Hematopoietic multipotent progenitor cell treated with erythropoietin and hydrocortisone succinate and interleukin-3 and kit ligand, for 15 days (in vitro differentiated cells): Measurements from ENCODE around the gene DMRT1.

Source experiments
- DNase-seq: peaks from one replicate; pipeline ENCODE4 v3.0.0-alpha.2; 2015; ENCODE audit warnings: low spot score

The DMRT1 gene

GRCh38 chr9:841371-842209, at the start of gene DMRT1:
Gene DMRT1, plus strand, starts transcription at chr9:841697. Its CDS starts 142 bp downstream, at chr9:841839.
- DNase-seq, result no peak

GRCh38 chr9:792331-793260, 48.9 kb upstream of the DMRT1 start:
- DNase-seq, result no peak

GRCh38 chr9:794386-794785, 47.1 kb upstream of the DMRT1 start:
- DNase-seq, result no peak

GRCh38 chr9:795869-796268, 45.6 kb upstream of the DMRT1 start:
- DNase-seq, result no peak

- no peak for DNase-seq
Measured at GRCh38 chr9:800591-801150, 40.8 kb upstream of the DMRT1 start.

- DNase-seq, result no peak
Measured at GRCh38 chr9:801399-802071, 40.0 kb upstream of the DMRT1 start.

GRCh38 chr9:804026-804425, 37.5 kb upstream of the DMRT1 start:
- DNase-seq, result no peak

- no peak for DNase-seq
Measured at GRCh38 chr9:805151-805550, 36.3 kb upstream of the DMRT1 start.

GRCh38 chr9:806285-807156, 35.0 kb upstream of the DMRT1 start:
- DNase-seq, result no peak

- no peak for DNase-seq
Measured at GRCh38 chr9:811106-811531, 30.4 kb upstream of the DMRT1 start.

- no peak for DNase-seq
Measured at GRCh38 chr9:818958-819357, 22.5 kb upstream of the DMRT1 start.

GRCh38 chr9:826500-827280, 14.8 kb upstream of the DMRT1 start:
- no peak for DNase-seq

- DNase-seq, result no peak
Measured at GRCh38 chr9:840343-840742, 1.2 kb upstream of the DMRT1 start.

GRCh38 chr9:842635-843426, 1.3 kb downstream of the DMRT1 start:
- no peak for DNase-seq

- no peak for DNase-seq
Measured at GRCh38 chr9:843427-843785, 1.9 kb downstream of the DMRT1 start.

- DNase-seq, result no peak
Measured at GRCh38 chr9:846852-847251, 5.4 kb downstream of the DMRT1 start.

- no peak for DNase-seq
Measured at GRCh38 chr9:847505-847904, 6.0 kb downstream of the DMRT1 start.

GRCh38 chr9:849431-849830, 7.9 kb downstream of the DMRT1 start:
- DNase-seq, result no peak

- no peak for DNase-seq
Measured at GRCh38 chr9:852539-852938, 11.0 kb downstream of the DMRT1 start.

- DNase-seq, result no peak
Measured at GRCh38 chr9:859251-859650, 17.8 kb downstream of the DMRT1 start.
